GM11168 (cell line): ENCODE results near the gene P3H2.

Experiments
- in situ Hi-C: fragments of 300-500 bp; cut with MboI; formaldehyde crosslinking; loops from one replicate; pipeline ENCODE4 v1.12.0; 2022; ENCODE audit warnings: low sequenced_read_pairs; ENCODE audit not compliant: unreplicated experiment

The P3H2 gene

DNA sequence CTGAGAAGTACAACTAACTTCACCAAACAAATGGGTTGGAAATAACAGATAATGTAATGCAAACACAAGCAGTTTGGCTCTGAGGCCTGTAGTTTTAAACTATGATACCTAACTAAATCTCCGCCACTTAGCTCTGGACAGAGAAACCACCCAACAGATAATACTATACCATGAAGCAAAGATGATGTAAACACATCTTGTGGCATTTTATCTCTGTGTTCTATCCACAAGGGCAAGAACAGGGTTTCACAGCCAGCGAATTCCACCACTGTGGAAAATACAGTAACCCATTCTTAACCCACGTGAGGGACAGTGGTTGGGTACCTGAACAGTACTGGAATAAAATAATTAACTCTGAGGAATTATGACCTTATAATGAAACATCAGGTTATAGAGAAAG is 93.6 kb downstream of the P3H2 start:
- in situ Hi-C loops, result no loop called here

GRCh38 chr3:190026154-190026553 is 94.5 kb downstream of the P3H2 start:
- in situ Hi-C loops, result no loop called here

DNA sequence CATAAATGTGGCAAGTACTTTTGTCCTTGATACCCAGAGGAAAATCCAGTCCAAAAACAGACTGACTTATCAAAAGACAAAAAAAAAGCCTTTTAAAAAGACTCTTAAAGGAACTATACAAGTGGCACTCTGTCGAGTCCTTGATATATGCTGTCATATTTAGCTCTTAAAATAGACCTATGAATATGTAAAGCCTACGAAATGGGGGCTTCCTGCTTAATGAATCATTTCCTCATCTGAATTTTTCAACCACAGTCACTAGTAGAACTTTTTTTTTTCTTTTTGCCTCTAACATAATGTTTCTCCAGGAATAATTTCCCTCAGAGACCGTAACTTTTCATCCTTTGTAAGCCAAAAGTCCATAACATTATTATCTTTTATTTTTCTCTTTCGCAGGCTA is 95.8 kb downstream of the P3H2 start:
- in situ Hi-C loops, result no loop called here

- in situ Hi-C loops, result no loop called here
Measured at GRCh38 chr3:190019844-190020243, 100.9 kb downstream of the P3H2 start.

GRCh38 chr3:190019006-190019405 is 101.7 kb downstream of the P3H2 start:
- in situ Hi-C loops, result no loop called here

DNA sequence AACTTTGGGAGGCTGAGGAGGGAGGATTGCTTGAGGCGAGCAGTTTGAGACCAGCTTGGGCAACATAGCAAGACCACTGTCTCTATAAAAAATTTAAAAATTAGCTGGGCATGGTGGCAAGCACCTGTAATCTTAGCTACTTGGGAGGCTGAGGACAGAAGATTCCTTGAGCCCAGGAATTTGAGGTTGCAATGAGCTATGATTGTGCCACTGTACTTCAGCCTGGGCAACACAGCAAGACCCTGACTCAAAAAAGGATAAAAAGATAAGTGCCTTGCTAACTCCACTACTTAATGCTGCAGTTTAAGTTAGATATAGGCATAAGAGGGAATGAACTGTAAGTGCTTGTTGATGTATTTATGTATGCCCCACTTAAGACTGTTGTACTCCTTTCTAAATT is 102.2 kb downstream of the P3H2 start:
- in situ Hi-C loops, result no loop called here

GRCh38 chr3:190017521-190018288 is 103.0 kb downstream of the P3H2 start:
- in situ Hi-C loops, result no loop called here

DNA sequence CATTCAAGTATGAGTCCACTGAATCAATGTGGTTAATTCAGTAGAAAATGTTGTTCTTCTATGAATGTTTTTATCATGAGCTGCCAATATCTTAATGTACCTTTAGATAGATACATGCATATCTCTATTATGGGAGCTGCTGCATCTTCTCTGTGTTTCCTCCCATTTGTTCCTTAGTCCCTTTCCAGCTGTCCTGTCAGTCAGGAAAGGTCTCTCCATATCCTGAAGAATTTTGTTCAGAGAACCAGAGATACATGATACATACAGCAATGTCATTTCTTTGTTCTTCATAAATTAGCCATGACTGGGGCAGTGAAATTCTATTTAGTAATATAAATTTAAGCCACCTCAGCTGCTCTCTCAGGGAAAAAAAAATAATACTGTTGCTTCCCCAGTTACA is 103.7 kb downstream of the P3H2 start:
- in situ Hi-C loops, result no loop called here

- in situ Hi-C loops, result no loop called here
Measured at GRCh38 chr3:190014940-190015339, 105.8 kb downstream of the P3H2 start.

DNA sequence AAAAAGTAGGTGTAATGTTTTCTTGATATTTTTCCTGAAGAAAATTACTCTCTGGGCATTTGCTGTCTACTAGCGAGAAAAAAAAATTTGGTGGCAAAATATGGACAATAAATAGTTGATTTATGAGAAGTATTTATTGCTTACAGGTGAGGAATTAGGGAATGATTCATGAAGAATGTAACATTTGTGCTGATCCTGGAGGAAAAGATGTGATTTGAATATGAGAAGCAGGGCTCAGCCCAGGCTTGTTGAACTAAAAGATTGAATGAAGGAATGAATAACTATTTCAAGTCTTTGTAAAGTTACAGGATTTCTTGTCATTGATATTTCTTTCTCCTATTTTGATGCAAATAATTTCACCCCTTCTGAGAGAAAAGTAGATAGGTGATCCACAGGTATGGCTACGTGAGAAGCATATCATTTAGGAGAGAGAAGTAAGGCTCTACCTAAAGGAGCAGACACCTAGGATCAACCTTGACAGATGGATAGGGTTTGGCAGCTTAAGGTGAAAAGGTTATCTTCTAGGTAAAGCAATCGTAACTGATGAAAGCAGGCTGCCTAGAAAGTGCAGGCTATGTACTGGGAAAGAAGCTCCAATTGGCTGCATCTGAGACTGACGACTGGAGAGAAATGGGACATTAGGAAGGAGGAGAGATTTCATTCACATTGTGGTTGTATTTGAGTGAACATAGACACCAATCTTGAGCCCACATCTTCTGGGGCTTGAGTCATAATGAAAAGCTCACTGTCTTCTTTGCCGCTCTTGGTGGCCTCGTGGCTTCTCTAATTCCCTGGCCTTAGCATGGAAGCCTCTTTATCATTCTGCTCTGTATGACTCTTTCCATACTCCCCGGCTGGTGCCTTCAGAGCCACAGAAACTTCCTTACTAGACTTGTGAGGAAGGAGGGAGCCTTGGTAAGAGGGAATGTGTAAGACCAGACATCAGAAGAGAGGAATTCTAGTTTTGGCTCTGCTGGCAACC is 106.5 kb downstream of the P3H2 start:
- in situ Hi-C loops, result no loop called here

DNA sequence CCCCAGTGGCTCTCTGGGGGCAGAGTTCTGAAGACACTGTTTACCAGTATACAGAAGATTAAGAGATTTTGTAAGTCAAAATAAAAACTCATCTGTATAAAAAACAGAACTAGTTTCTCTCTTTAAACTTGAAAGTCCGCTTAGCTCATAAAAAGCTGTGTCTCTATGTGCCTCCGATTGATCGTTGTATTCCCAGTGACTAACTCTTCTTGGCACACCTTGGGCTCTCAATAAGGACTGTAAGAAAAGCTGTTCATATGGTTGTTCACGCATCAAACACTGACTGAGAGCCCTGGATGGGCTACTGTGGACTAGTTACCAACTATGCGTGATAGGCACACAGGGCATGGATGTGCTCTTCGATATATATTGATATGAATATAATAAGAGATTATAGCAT is 107.9 kb downstream of the P3H2 start:
- in situ Hi-C loops, result no loop called here

GRCh38 chr3:190012314-190012782 is 108.3 kb downstream of the P3H2 start:
- in situ Hi-C loops, result no loop called here

DNA sequence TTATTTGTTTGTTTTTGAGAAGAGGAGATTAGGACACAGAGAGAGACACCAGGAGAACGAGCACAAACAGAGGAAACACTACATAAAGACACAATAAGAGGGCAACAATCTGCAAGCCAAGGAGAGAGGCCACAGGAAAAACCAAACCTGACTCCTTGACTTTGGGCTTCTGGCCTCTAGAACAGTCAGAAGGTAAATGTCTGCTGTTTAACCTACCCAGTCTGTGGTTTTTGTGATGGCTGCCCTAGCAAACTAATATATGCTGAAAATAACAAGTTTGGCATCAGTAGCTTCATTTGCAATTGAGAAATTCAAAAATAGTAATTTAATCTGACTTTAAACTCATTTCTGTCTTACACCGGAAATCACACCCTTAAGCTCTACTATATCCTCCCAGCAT is 110.2 kb downstream of the P3H2 start:
- in situ Hi-C loops, result no loop called here

DNA sequence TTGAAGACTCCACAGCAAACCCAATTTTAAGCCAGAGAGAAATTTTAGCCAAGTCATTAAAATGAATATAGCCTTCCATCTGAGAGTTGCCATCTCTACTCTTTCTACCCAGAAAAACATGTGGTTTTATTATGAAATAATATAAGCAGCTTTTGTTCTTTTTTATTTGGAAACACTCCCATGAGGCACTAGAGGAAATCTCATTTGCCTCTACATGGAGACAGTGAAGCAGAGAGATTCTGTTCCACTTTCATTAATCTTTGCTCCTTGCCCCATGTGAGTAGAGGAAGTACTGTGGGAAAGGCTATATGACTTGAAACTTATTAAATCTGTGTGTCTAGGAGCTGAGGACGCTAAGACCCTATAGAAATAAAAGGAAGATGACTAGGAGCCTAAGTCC is 111.1 kb downstream of the P3H2 start:
- in situ Hi-C loops, result no loop called here

DNA sequence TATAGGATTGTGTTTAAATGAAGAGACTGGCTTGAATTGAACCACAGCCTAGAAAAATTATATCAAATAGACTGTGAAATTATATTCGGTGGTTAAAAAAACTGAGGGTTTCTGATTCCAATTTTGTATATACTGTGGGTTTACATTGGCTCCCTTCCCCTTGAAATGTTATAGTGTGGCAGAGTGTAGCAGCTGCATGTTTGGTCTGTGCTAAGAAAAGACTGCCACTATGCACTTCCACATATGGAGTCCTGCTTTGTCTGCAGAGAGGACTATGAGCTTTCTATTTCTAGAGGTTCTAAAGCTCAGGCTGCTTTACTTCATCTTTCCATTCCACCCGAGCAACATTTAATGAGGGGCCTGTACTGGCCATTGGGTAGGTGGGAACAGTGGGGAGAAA is 112.3 kb downstream of the P3H2 start:
- in situ Hi-C loops, result no loop called here

GRCh38 chr3:190005343-190006113 is 115.2 kb downstream of the P3H2 start:
- in situ Hi-C loops, result no loop called here

DNA sequence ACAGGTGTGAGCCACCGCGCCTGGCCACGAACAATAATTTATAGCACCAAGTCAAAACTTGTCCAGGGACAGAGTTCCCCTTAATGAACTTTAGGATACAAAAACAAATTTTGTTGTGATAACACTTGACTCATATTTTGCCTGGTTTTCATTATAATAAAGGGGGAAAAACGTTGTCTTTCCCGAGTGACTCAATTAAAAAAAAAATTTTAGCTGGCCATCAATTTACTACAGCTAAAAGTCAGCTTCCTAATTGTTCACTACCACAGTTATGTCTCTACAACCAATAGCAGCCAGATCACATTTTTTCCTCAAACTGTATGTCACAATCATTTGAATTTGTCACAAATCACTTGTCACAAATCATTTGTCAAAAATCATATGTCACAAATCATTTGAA is 116.0 kb downstream of the P3H2 start:
- in situ Hi-C loops, result no loop called here

GRCh38 chr3:190003681-190004123 is 117.0 kb downstream of the P3H2 start:
- in situ Hi-C loops, result no loop called here

DNA sequence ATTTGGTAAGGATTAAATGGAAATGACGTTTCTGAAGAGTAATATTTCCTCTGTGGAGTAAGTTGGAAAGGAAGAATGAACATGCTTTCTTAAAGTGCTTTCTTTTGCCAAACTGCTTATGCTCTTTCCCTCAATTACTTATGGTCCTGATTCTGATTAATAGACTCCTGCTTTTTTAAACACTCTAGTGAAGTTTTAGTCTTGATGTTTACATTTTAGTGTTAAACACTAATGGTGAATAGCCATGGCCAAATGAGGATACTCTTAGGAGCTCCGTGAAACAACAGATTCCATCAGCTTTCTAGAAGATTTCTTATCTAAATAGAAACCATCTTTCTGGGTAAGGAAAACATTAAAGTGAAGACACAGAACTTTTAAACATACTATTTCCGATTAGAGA is 117.6 kb downstream of the P3H2 start:
- in situ Hi-C loops, result no loop called here

DNA sequence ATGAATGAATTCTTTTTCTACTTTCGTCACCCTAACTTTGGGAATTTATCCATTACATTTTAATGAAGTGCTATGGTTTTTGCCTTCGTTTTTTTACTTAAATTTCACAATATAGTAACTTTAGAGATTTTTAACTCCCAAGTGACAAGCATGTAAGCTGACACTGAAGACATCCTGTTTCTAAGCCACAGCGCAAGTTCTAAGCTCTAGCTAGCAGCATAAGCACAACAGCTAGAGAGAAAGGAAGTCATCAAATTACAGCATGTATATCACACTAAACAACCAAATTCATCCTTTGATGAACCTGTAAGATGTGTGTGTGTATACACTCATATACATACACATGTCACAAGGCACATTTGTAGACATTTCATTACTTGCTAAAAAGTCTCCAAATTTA is 119.3 kb downstream of the P3H2 start:
- in situ Hi-C loops, result no loop called here

DNA sequence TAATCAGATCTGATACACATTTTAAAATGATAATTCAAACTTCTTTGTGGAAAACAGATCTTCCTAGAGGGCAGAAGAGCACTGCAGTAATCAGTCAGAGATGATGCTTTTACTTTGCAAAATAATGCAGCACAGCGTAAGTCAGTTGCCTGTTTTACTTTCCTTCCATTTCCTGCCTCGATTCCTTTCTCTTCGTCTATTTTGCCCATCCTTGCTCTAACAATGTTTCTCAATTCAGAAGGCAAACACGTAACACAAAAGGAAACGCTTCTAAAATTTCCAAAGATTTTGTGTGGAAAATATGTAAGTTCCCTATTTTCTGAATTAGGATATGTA is 119.9 kb downstream of the P3H2 start:
- in situ Hi-C loops, result no loop called here
